Lung (tissue), 12 donors: ENCODE results near the gene FAM13A. TPM values are rescaled to one million over a fixed set of nuclear protein-coding genes. Genes with fewer than 3 reads are reported as not detected.
"Not testable (repeated sequence)": the region's sequence is repeated elsewhere in the genome, so short reads cannot be mapped to it uniquely, and the experiment has no call there.

ENCODE experiments used
- ATAC-seq: fragments of 200-7000 bp; cut with Tn5 transposase; one replicate; pipeline ENCODE4 v1.9.1; 2020; ENCODE audit warnings: moderate number of reproducible peaks; ENCODE audit not compliant: insufficient read depth, low FRiP score
- DNase-seq, 3 donors: peaks; one replicate each; pipeline ENCODE4 v3.0.0-alpha.2; 2013 to 2017
- H3K27ac ChIP-seq, 2 donors: one replicate each; pipeline ENCODE4 v1.5.1; 2013; ENCODE audit warnings: mild to moderate bottlenecking in 2 of 2, moderate library complexity in 2 of 2, control low read depth in 1 of 2, inconsistent platforms in 1 of 2, low read depth in 1 of 2, low read length in 1 of 2
- H3K27me3 ChIP-seq, 3 donors: one replicate each; pipeline ENCODE4 v1.5.1; 2013; ENCODE audit warnings: low read length in 2 of 3; ENCODE audit not compliant: control insufficient read depth in 3 of 3, insufficient read depth in 3 of 3
- H3K36me3 ChIP-seq, 4 donors: one replicate each; pipeline ENCODE4 v1.5.1; 2013; ENCODE audit warnings: low read length in 4 of 4, mild to moderate bottlenecking in 1 of 4, moderate library complexity in 1 of 4; ENCODE audit not compliant: control insufficient read depth in 4 of 4, insufficient read depth in 4 of 4
- H3K4me1 ChIP-seq, 5 donors: one replicate each; pipeline ENCODE4 v1.5.1; 2013; ENCODE audit warnings: low read length in 5 of 5, mild to moderate bottlenecking in 2 of 5, moderate library complexity in 1 of 5; ENCODE audit not compliant: control insufficient read depth in 5 of 5, insufficient read depth in 5 of 5
- H3K4me3 ChIP-seq: one replicate; pipeline ENCODE4 v1.5.1; 2013; ENCODE audit warnings: mild to moderate bottlenecking, control low read depth, moderate library complexity
- H3K9ac ChIP-seq, 2 donors: one replicate each; pipeline ENCODE4 v1.5.1; 2013; ENCODE audit warnings: low read length in 2 of 2, control low read depth in 1 of 2; ENCODE audit not compliant: insufficient read depth in 1 of 2
- H3K9me3 ChIP-seq, 4 donors: one replicate each; pipeline ENCODE4 v1.5.1; 2013; ENCODE audit warnings: low read length in 3 of 4, mild to moderate bottlenecking in 1 of 4, moderate library complexity in 1 of 4; ENCODE audit not compliant: control insufficient read depth in 4 of 4, insufficient read depth in 3 of 4
- WGBS, 2 donors: extraction: QIAGEN DNeasy Blood & Tissue Kit; methylation state at CpG; one replicate each; pipeline ENCODE4 v1.1.7; 2013; 5-methylcytosine and 5-hydroxymethylcytosine counted together
- polyA plus RNA-seq, 2 donors: library from polyadenylated mRNA; stranded (reverse); fragments of 200-250 nt; gene quantifications; one replicate each; pipeline ENCODE4 v1.2.1, GENCODE V29; 2013
- total RNA-seq, 2 donors: library from RNA; depleted of rRNA in 1 of 2; stranded (reverse); fragments of >200 nt in 1 of 2; gene quantifications; one replicate each; pipeline ENCODE4 v1.2.1, GENCODE V29; 2014 to 2021
- TF ChIP-seq, protein P1 (sequence below): IDR thresholded peaks from 2 replicates; pipeline ENCODE4 v1.5.1; 2012; ENCODE audit warnings: mild to moderate bottlenecking; ENCODE audit errors: control extremely low read depth, extremely low read depth
- donor health status: control.
- donor health status: control.
- donor health status: Bipolar disorder and iron deficiency.
- donor health status: healthy.
- donor health status: DM: yes; HTN: yes; CAD: no.

FAM13A gene
- total and polyA plus RNA-seq, 4 donors: 9.2 to 122 (median 29.3) TPM

DNA sequence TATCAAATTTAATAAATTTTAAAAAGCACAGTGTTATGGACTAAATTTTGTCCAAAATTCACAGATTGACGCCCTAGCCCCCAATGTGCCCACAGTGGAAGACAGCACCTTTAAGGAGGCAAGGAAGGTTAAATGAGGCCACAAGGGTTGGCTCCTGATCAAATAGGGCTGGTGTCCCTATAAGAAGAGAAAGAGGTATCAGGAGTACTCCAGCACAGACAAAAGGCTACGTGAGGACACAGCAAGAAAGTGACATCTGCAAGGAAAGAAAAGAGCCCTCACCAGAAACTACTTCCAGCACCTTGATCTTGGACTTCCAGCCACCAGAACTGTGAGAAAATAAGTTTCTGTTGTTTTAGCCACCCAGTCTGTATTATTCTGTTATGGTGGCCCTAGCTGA lies 48.8 kb downstream of the FAM13A start:
- H3K4me1 ChIP-seq: peaks cover 0 to 3% (median 0%) of the 10 kb centered on the region in 5 donors
- WGBS, 2 donors: 92 to 94% methylated on average over 2 of the region's 2 CpGs
- H3K9ac ChIP-seq: no peak overlapping the region
- H3K27ac ChIP-seq: no peak overlapping the region
- no peaks in the 10 kb centered on the region for H3K27me3 ChIP-seq
- H3K9me3 ChIP-seq: no peaks in the 10 kb centered on the region
- no peak overlapping the region for H3K4me3 ChIP-seq
- ATAC-seq (no peak), DNase-seq (no peak)
- peaks cover 0 to 13% (median 7%) of the 10 kb centered on the region in 4 donors for H3K36me3 ChIP-seq
- TF ChIP-seq, protein P1, sequence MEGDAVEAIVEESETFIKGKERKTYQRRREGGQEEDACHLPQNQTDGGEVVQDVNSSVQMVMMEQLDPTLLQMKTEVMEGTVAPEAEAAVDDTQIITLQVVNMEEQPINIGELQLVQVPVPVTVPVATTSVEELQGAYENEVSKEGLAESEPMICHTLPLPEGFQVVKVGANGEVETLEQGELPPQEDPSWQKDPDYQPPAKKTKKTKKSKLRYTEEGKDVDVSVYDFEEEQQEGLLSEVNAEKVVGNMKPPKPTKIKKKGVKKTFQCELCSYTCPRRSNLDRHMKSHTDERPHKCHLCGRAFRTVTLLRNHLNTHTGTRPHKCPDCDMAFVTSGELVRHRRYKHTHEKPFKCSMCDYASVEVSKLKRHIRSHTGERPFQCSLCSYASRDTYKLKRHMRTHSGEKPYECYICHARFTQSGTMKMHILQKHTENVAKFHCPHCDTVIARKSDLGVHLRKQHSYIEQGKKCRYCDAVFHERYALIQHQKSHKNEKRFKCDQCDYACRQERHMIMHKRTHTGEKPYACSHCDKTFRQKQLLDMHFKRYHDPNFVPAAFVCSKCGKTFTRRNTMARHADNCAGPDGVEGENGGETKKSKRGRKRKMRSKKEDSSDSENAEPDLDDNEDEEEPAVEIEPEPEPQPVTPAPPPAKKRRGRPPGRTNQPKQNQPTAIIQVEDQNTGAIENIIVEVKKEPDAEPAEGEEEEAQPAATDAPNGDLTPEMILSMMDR: no peak

DNA sequence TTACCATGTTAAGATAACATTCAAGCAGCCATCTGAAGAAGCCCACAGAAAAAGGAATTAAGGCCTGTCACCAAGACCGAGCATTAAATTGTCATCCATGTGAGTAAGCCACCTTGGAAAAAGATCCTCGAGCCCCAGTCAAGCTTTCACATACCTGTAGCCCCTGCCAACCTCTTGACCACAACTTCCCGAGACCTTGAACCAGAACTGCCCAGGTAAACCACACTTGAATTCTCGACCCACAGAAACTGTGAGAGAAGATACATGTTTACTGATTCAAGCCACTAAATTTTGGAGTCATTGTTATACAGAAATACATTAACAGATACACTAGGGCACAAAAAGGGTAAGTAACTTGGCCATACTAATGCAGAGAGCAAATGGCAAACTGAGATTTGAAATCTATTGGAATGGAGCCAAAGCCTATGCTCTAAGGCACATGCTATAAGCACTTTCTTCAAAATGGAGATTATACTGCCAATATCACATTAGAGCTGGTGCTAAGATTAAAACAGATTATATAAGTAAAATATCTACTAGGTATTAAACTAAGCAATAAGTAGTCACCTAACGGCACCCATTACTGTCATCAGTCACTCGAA lies 49.5 kb downstream of the FAM13A start:
- Histone ChIP-seq H3K9me3 (no peaks in the 10 kb centered on the region), H3K9ac (no peak overlapping the region), H3K4me3 (no peak overlapping the region), H3K4me1 (peaks cover 0 to 3% (median 2%) of the 10 kb centered on the region in 5 donors), H3K36me3 (peaks cover 0 to 13% (median 6%) of the 10 kb centered on the region in 4 donors), H3K27me3 (no peaks in the 10 kb centered on the region), H3K27ac (no peak overlapping the region)
- ATAC-seq: no peak
- DNase-seq: no peak
- TF ChIP-seq, protein P1: no peak
- WGBS, 2 donors: 95 to 98% methylated on average over 6 of the region's 6 CpGs

DNA sequence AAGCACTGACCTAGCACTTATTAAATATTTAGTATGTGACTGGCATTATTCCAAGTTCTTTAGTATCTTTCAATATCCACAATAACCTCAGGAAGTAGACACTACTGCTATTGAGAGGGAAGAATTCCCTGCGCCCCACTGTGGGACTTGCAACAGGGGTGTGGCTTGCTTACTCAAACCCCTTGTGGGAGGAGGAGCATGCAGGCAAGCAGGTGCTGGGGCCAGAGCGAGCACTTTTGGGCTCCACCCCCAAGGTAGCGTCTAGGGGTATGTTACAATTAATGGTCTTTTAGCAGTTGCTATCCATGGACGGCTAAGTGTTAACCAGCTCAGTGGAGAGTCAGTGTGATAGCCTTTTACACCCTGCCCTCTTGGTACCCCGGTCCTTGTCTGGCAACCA lies 50.7 kb downstream of the FAM13A start:
- no peak for ATAC-seq
- Histone ChIP-seq H3K4me1 (peaks cover 0 to 14% (median 9%) of the 10 kb centered on the region in 5 donors), H3K9ac (no peak overlapping the region), H3K36me3 (peaks cover 0 to 13% (median 6%) of the 10 kb centered on the region in 4 donors), H3K27me3 (no peaks in the 10 kb centered on the region), H3K4me3 (no peak overlapping the region), H3K27ac (no peak overlapping the region), H3K9me3 (no peaks in the 10 kb centered on the region)
- TF ChIP-seq, protein P1: no peak
- WGBS, 2 donors: 95 to 98% methylated on average over 5 of the region's 5 CpGs
- no peak for DNase-seq

DNA sequence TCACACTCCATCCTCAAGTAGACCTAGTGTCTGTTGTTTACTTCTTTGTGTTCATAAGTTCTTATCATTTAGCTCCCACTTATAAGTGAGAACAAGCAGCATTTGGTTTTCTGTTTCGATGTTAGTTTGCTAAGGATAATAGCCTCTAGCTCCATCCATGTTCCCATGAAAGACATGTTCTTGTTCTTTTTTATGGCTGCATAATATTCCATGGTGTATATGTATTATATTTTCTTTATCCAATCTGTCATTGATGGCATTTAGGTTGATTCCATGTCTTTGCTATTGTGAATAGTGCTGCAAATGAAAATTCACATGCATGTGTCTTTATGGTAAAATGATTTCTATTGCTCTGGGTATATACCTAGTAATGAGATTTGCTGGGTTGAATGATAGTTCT lies 51.9 kb downstream of the FAM13A start:
- Histone ChIP-seq H3K36me3 (peaks cover 0 to 13% (median 6%) of the 10 kb centered on the region in 4 donors), H3K4me1 (peaks cover 0 to 19% (median 9%) of the 10 kb centered on the region in 5 donors)
- 97 to 99% methylated on average over 1 of the region's 1 CpG for WGBS, 2 donors
- ATAC-seq, H3K27me3 ChIP-seq, DNase-seq, H3K9ac ChIP-seq, H3K9me3 ChIP-seq, H3K4me3 ChIP-seq, H3K27ac ChIP-seq: not testable (repeated sequence)
